Measurements from ENCODE around the gene IFT74.

The IFT74 gene

GRCh38 chr9:27059907-27060306 lies 103.7 kb downstream of the IFT74 start:
- Histone ChIP-seq H3K27me3 (ENCODE audit: control insufficient read depth in 2 of 2, insufficient read depth in 2 of 2, low read length in 2 of 2) (no peaks in the 10 kb centered on the region), H3K27ac (ENCODE audit: low read depth in 2 of 2, low read length in 2 of 2) (no peak overlapping the region), H3K4me1 (ENCODE audit: control insufficient read depth in 2 of 2, insufficient read depth in 2 of 2, low read length in 2 of 2) (no peaks in the 10 kb centered on the region)

GRCh38 chr9:27065288-27065687 lies 109.1 kb downstream of the IFT74 start:
- Histone ChIP-seq H3K27ac (ENCODE audit: low read depth in 2 of 2, low read length in 2 of 2) (no peak overlapping the region), H3K4me3 (ENCODE audit: low read length in 2 of 2) (no peak overlapping the region), H3K9ac (ENCODE audit: low read depth in 1 of 2, low read length in 2 of 2) (no peak overlapping the region), H3K36me3 (ENCODE audit: control insufficient read depth in 2 of 2, insufficient read depth in 2 of 2, low read length in 2 of 2) (peaks cover 4 to 5% of the 10 kb centered on the region in 2 donors), H3K9me3 (ENCODE audit: control insufficient read depth in 2 of 2, low read length in 2 of 2) (no peaks in the 10 kb centered on the region), H3K27me3 (ENCODE audit: control insufficient read depth in 2 of 2, insufficient read depth in 2 of 2, low read length in 2 of 2) (no peaks in the 10 kb centered on the region), H3K4me1 (ENCODE audit: control insufficient read depth in 2 of 2, insufficient read depth in 2 of 2, low read length in 2 of 2) (no peaks in the 10 kb centered on the region)

More at GRCh38 chr9:27059907-27060306, 103.7 kb downstream of the IFT74 start:
- peaks cover 9% of the 10 kb centered on the region in 2 donors for H3K36me3 ChIP-seq (ENCODE audit: control insufficient read depth in 2 of 2, insufficient read depth in 2 of 2, low read length in 2 of 2)
- H3K4me3 ChIP-seq (ENCODE audit: low read length in 2 of 2): no peak overlapping the region
- no peaks in the 10 kb centered on the region for H3K9me3 ChIP-seq (ENCODE audit: control insufficient read depth in 2 of 2, low read length in 2 of 2)
- H3K9ac ChIP-seq (ENCODE audit: low read depth in 1 of 2, low read length in 2 of 2): no peak overlapping the region

- H3K27me3 ChIP-seq (ENCODE audit: control insufficient read depth in 2 of 2, insufficient read depth in 2 of 2, low read length in 2 of 2): no peaks in the 10 kb centered on the region
- no peak overlapping the region for H3K9ac ChIP-seq (ENCODE audit: low read depth in 1 of 2, low read length in 2 of 2)
- no peak overlapping the region for H3K4me3 ChIP-seq (ENCODE audit: low read length in 2 of 2)
- no peaks in the 10 kb centered on the region for H3K9me3 ChIP-seq (ENCODE audit: control insufficient read depth in 2 of 2, low read length in 2 of 2)
- no peak overlapping the region for H3K27ac ChIP-seq (ENCODE audit: low read depth in 2 of 2, low read length in 2 of 2)
- H3K36me3 ChIP-seq (ENCODE audit: control insufficient read depth in 2 of 2, insufficient read depth in 2 of 2, low read length in 2 of 2): no peaks in the 10 kb centered on the region
- no peaks in the 10 kb centered on the region for H3K4me1 ChIP-seq (ENCODE audit: control insufficient read depth in 2 of 2, insufficient read depth in 2 of 2, low read length in 2 of 2)
Observed at GRCh38 chr9:27073841-27074728, 117.9 kb downstream of the IFT74 start.

GRCh38 chr9:27078685-27079084 lies 122.5 kb downstream of the IFT74 start:
- H3K36me3 ChIP-seq (ENCODE audit: control insufficient read depth in 2 of 2, insufficient read depth in 2 of 2, low read length in 2 of 2): no peaks in the 10 kb centered on the region
- no peaks in the 10 kb centered on the region for H3K9me3 ChIP-seq (ENCODE audit: control insufficient read depth in 2 of 2, low read length in 2 of 2)
- no peak overlapping the region for H3K27ac ChIP-seq (ENCODE audit: low read depth in 2 of 2, low read length in 2 of 2)
- H3K9ac ChIP-seq (ENCODE audit: low read depth in 1 of 2, low read length in 2 of 2): no peak overlapping the region
- peaks cover 0 to 3% of the 10 kb centered on the region in 2 donors for H3K4me1 ChIP-seq (ENCODE audit: control insufficient read depth in 2 of 2, insufficient read depth in 2 of 2, low read length in 2 of 2)
- no peaks in the 10 kb centered on the region for H3K27me3 ChIP-seq (ENCODE audit: control insufficient read depth in 2 of 2, insufficient read depth in 2 of 2, low read length in 2 of 2)
- no peak overlapping the region for H3K4me3 ChIP-seq (ENCODE audit: low read length in 2 of 2)

GRCh38 chr9:27085456-27085855 lies 129.2 kb downstream of the IFT74 start:
- Histone ChIP-seq H3K9ac (ENCODE audit: low read depth in 1 of 2, low read length in 2 of 2) (no peak overlapping the region), H3K36me3 (ENCODE audit: control insufficient read depth in 2 of 2, insufficient read depth in 2 of 2, low read length in 2 of 2) (no peaks in the 10 kb centered on the region), H3K9me3 (ENCODE audit: control insufficient read depth in 2 of 2, low read length in 2 of 2) (no peaks in the 10 kb centered on the region), H3K4me3 (ENCODE audit: low read length in 2 of 2) (no peak overlapping the region), H3K27ac (ENCODE audit: low read depth in 2 of 2, low read length in 2 of 2) (no peak overlapping the region), H3K27me3 (ENCODE audit: control insufficient read depth in 2 of 2, insufficient read depth in 2 of 2, low read length in 2 of 2) (no peaks in the 10 kb centered on the region), H3K4me1 (ENCODE audit: control insufficient read depth in 2 of 2, insufficient read depth in 2 of 2, low read length in 2 of 2) (peaks cover 0 to under 1% of the 10 kb centered on the region in 2 donors)

GRCh38 chr9:27086818-27087680 lies 130.8 kb downstream of the IFT74 start:
- H3K27ac ChIP-seq (ENCODE audit: low read depth in 2 of 2, low read length in 2 of 2): no peak overlapping the region
- H3K9me3 ChIP-seq (ENCODE audit: control insufficient read depth in 2 of 2, low read length in 2 of 2): no peaks in the 10 kb centered on the region
- H3K9ac ChIP-seq (ENCODE audit: low read depth in 1 of 2, low read length in 2 of 2): no peak overlapping the region
- H3K36me3 ChIP-seq (ENCODE audit: control insufficient read depth in 2 of 2, insufficient read depth in 2 of 2, low read length in 2 of 2): no peaks in the 10 kb centered on the region
- H3K27me3 ChIP-seq (ENCODE audit: control insufficient read depth in 2 of 2, insufficient read depth in 2 of 2, low read length in 2 of 2): no peaks in the 10 kb centered on the region
- H3K4me1 ChIP-seq (ENCODE audit: control insufficient read depth in 2 of 2, insufficient read depth in 2 of 2, low read length in 2 of 2): no peaks in the 10 kb centered on the region
- no peak overlapping the region for H3K4me3 ChIP-seq (ENCODE audit: low read length in 2 of 2)

- no peak overlapping the region for H3K9ac ChIP-seq (ENCODE audit: low read depth in 1 of 2, low read length in 2 of 2)
Observed at GRCh38 chr9:27088981-27089380, 132.8 kb downstream of the IFT74 start.

GRCh38 chr9:27089706-27090105 lies 133.5 kb downstream of the IFT74 start:
- Histone ChIP-seq H3K4me1 (ENCODE audit: control insufficient read depth in 2 of 2, insufficient read depth in 2 of 2, low read length in 2 of 2) (no peaks in the 10 kb centered on the region), H3K9me3 (ENCODE audit: control insufficient read depth in 2 of 2, low read length in 2 of 2) (no peaks in the 10 kb centered on the region)

More at GRCh38 chr9:27088981-27089380, 132.8 kb downstream of the IFT74 start:
- no peak overlapping the region for H3K4me3 ChIP-seq (ENCODE audit: low read length in 2 of 2)
- no peaks in the 10 kb centered on the region for H3K27me3 ChIP-seq (ENCODE audit: control insufficient read depth in 2 of 2, insufficient read depth in 2 of 2, low read length in 2 of 2)
- H3K4me1 ChIP-seq (ENCODE audit: control insufficient read depth in 2 of 2, insufficient read depth in 2 of 2, low read length in 2 of 2): no peaks in the 10 kb centered on the region
- no peak overlapping the region for H3K27ac ChIP-seq (ENCODE audit: low read depth in 2 of 2, low read length in 2 of 2)
- H3K36me3 ChIP-seq (ENCODE audit: control insufficient read depth in 2 of 2, insufficient read depth in 2 of 2, low read length in 2 of 2): no peaks in the 10 kb centered on the region
- no peaks in the 10 kb centered on the region for H3K9me3 ChIP-seq (ENCODE audit: control insufficient read depth in 2 of 2, low read length in 2 of 2)

GRCh38 chr9:27090231-27090630 lies 134.0 kb downstream of the IFT74 start:
- no peak overlapping the region for H3K4me3 ChIP-seq (ENCODE audit: low read length in 2 of 2)
- no peaks in the 10 kb centered on the region for H3K36me3 ChIP-seq (ENCODE audit: control insufficient read depth in 2 of 2, insufficient read depth in 2 of 2, low read length in 2 of 2)
- H3K9ac ChIP-seq (ENCODE audit: low read depth in 1 of 2, low read length in 2 of 2): no peak overlapping the region
- no peaks in the 10 kb centered on the region for H3K27me3 ChIP-seq (ENCODE audit: control insufficient read depth in 2 of 2, insufficient read depth in 2 of 2, low read length in 2 of 2)
- no peaks in the 10 kb centered on the region for H3K4me1 ChIP-seq (ENCODE audit: control insufficient read depth in 2 of 2, insufficient read depth in 2 of 2, low read length in 2 of 2)
- no peak overlapping the region for H3K27ac ChIP-seq (ENCODE audit: low read depth in 2 of 2, low read length in 2 of 2)
- no peaks in the 10 kb centered on the region for H3K9me3 ChIP-seq (ENCODE audit: control insufficient read depth in 2 of 2, low read length in 2 of 2)

More at GRCh38 chr9:27089706-27090105, 133.5 kb downstream of the IFT74 start:
- H3K27ac ChIP-seq (ENCODE audit: low read depth in 2 of 2, low read length in 2 of 2): no peak overlapping the region
- H3K9ac ChIP-seq (ENCODE audit: low read depth in 1 of 2, low read length in 2 of 2): no peak overlapping the region
- no peaks in the 10 kb centered on the region for H3K36me3 ChIP-seq (ENCODE audit: control insufficient read depth in 2 of 2, insufficient read depth in 2 of 2, low read length in 2 of 2)
- no peak overlapping the region for H3K4me3 ChIP-seq (ENCODE audit: low read length in 2 of 2)
- no peaks in the 10 kb centered on the region for H3K27me3 ChIP-seq (ENCODE audit: control insufficient read depth in 2 of 2, insufficient read depth in 2 of 2, low read length in 2 of 2)

- Histone ChIP-seq H3K27me3 (ENCODE audit: control insufficient read depth in 2 of 2, insufficient read depth in 2 of 2, low read length in 2 of 2) (no peaks in the 10 kb centered on the region), H3K9ac (ENCODE audit: low read depth in 1 of 2, low read length in 2 of 2) (no peak overlapping the region), H3K4me1 (ENCODE audit: control insufficient read depth in 2 of 2, insufficient read depth in 2 of 2, low read length in 2 of 2) (no peaks in the 10 kb centered on the region), H3K36me3 (ENCODE audit: control insufficient read depth in 2 of 2, insufficient read depth in 2 of 2, low read length in 2 of 2) (no peaks in the 10 kb centered on the region), H3K9me3 (ENCODE audit: control insufficient read depth in 2 of 2, low read length in 2 of 2) (no peaks in the 10 kb centered on the region), H3K4me3 (ENCODE audit: low read length in 2 of 2) (no peak overlapping the region), H3K27ac (ENCODE audit: low read depth in 2 of 2, low read length in 2 of 2) (no peak overlapping the region)
Observed at GRCh38 chr9:27090711-27091110, 134.5 kb downstream of the IFT74 start.
